ENCODE measurements around the gene LINGO4.

The LINGO4 gene

GRCh38 chr1:151837197-151837596, 32.0 kb upstream of the LINGO4 start:
- no peak for FAIRE-seq

GRCh38 chr1:151835596-151835995, 30.4 kb upstream of the LINGO4 start:
- DNase-seq (ENCODE audit: extremely low spot score, insufficient read length, low read depth) (no peak), FAIRE-seq (no peak)

More at GRCh38 chr1:151837197-151837596, 32.0 kb upstream of the LINGO4 start:
- no peak for DNase-seq (ENCODE audit: extremely low spot score, insufficient read length, low read depth)

- DNase-seq (ENCODE audit: extremely low spot score, insufficient read length, low read depth) (no peak), FAIRE-seq (no peak)
These were observed 29.0 kb upstream of the LINGO4 start for GRCh38 chr1:151834239-151834638.

GRCh38 chr1:151833172-151833900, 28.1 kb upstream of the LINGO4 start:
- no peak for FAIRE-seq
- DNase-seq (ENCODE audit: extremely low spot score, insufficient read length, low read depth), result no peak

GRCh38 chr1:151832318-151832980, 27.2 kb upstream of the LINGO4 start:
- FAIRE-seq, result no peak
- no peak for DNase-seq (ENCODE audit: extremely low spot score, insufficient read length, low read depth)

GRCh38 chr1:151831605-151832004, 26.4 kb upstream of the LINGO4 start, which contains the start of gene RORC:
Gene RORC, minus strand, starts transcription at chr1:151831802. Its CDS starts 38 bp downstream, at chr1:151831764.
- DNase-seq (ENCODE audit: extremely low spot score, insufficient read length, low read depth) (no peak), FAIRE-seq (no peak)

GRCh38 chr1:151831256-151831591, 26.0 kb upstream of the LINGO4 start:
- no peak for FAIRE-seq
- no peak for DNase-seq (ENCODE audit: extremely low spot score, insufficient read length, low read depth)

- DNase-seq (ENCODE audit: extremely low spot score, insufficient read length, low read depth) (no peak), FAIRE-seq (no peak)
These were observed 24.8 kb upstream of the LINGO4 start for GRCh38 chr1:151830055-151830454.

- DNase-seq (ENCODE audit: extremely low spot score, insufficient read length, low read depth) (no peak), FAIRE-seq (no peak)
These were observed 24.3 kb upstream of the LINGO4 start for GRCh38 chr1:151829352-151830046.

- FAIRE-seq, result no peak
- no peak for DNase-seq (ENCODE audit: extremely low spot score, insufficient read length, low read depth)
These were observed 23.7 kb upstream of the LINGO4 start for GRCh38 chr1:151828921-151829320.

- FAIRE-seq (no peak), DNase-seq (ENCODE audit: extremely low spot score, insufficient read length, low read depth) (no peak)
These were observed 22.6 kb upstream of the LINGO4 start for GRCh38 chr1:151827853-151828252.

GRCh38 chr1:151825751-151826660, 20.8 kb upstream of the LINGO4 start:
- FAIRE-seq (no peak), DNase-seq (ENCODE audit: extremely low spot score, insufficient read length, low read depth) (no peak)

GRCh38 chr1:151825204-151825603, 20.0 kb upstream of the LINGO4 start:
- no peak for FAIRE-seq
- no peak for DNase-seq (ENCODE audit: extremely low spot score, insufficient read length, low read depth)

GRCh38 chr1:151823175-151823574, 18.0 kb upstream of the LINGO4 start:
- DNase-seq (ENCODE audit: extremely low spot score, insufficient read length, low read depth), result no peak
- no peak for FAIRE-seq

- DNase-seq (ENCODE audit: extremely low spot score, insufficient read length, low read depth), result no peak
- no peak for FAIRE-seq
These were observed 17.2 kb upstream of the LINGO4 start for GRCh38 chr1:151822404-151822803.

GRCh38 chr1:151820940-151821339, 15.7 kb upstream of the LINGO4 start:
- DNase-seq (ENCODE audit: extremely low spot score, insufficient read length, low read depth) (no peak), FAIRE-seq (no peak)

- FAIRE-seq, result no peak
- no peak for DNase-seq (ENCODE audit: extremely low spot score, insufficient read length, low read depth)
These were observed 14.9 kb upstream of the LINGO4 start for GRCh38 chr1:151819976-151820623.

GRCh38 chr1:151819227-151819835, 14.1 kb upstream of the LINGO4 start:
- FAIRE-seq, result no peak
- no peak for DNase-seq (ENCODE audit: extremely low spot score, insufficient read length, low read depth)

GRCh38 chr1:151817353-151817730, 12.1 kb upstream of the LINGO4 start:
- FAIRE-seq (no peak), DNase-seq (ENCODE audit: extremely low spot score, insufficient read length, low read depth) (no peak)
